ENCODE data around the gene ATG7.

ATG7 gene

GRCh38 chr3:11556851-11557644, 284.9 kb downstream of the ATG7 start:
- DNase-seq: no peak

- no peak for DNase-seq
Observed at GRCh38 chr3:11558002-11558401, 285.8 kb downstream of the ATG7 start.

DNA sequence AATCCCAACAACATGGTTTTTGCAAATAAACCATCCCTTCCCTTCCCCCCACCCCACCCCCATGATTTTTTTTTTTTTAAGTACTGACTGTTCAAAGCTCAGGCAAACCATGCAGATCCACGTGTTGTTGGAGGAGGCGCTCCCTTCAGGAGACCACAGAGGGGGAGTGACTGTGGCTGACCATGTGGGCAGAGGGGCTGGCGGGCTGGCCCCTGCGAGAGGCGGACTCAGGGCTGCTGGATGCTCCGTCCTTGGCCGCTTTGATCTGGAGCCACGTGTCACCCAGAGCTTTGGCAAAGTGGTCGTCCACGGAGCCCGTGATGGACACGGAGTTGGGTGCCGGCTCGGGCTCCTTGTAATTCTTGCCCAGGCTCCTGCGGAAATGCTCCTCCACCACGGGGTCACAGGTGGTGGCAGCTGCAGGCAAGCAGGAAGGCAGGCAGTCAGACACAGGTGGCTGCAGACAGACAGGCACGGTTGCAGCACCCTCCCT, 286.3 kb downstream of the ATG7 start:
- DNase-seq: no peak

DNA sequence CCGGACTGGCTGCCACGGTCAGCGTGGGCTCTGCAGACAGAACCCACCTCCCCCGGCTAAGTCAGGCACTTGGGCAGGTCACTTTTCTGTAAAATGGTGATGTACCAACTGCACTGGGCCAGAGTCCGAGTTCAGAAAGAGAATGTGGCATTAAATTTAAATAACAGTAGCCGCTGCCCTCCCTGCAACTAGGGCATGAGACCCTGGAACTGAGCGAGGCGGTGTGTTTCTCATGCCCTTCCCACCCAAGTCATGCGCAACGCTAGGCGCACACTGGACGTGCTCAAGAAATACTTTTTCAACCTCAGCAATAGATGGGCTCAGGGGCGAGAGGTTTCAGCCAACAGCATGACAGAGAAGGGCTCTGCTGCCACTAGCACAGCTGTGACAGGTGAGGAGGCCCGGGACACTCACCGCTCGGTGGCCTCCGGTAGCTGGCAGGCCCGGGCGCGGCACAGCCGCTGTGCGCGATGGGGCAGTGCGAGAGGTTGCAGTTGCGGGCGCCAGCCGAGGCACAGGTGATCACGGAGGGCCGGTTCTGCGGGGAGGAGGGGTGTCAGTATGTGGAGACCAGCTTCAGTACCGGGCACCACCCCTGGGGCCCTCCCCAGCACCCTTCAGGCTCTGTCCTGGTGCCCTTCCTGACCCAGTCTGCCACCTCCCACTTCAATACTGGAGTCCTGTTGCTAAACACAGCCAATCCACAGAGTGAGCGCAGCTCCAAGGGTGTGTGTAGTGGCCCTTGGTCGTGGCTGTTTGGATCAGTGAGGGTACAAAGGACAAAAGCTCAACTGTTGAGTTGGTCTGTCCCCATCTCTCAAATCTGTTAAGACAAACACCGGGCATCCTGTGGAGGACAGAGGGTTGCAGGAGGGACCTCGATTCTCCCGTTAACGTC, 287.0 kb downstream of the ATG7 start:
- no peak for DNase-seq

GRCh38 chr3:11559816-11560633, 287.8 kb downstream of the ATG7 start:
- DNase-seq: no peak

- no peak for DNase-seq
Observed at GRCh38 chr3:11560746-11561145, 288.5 kb downstream of the ATG7 start.

GRCh38 chr3:11562277-11562881, 290.2 kb downstream of the ATG7 start:
- DNase-seq: no peak

GRCh38 chr3:11563159-11563864, 291.1 kb downstream of the ATG7 start:
- no peak for DNase-seq

DNA sequence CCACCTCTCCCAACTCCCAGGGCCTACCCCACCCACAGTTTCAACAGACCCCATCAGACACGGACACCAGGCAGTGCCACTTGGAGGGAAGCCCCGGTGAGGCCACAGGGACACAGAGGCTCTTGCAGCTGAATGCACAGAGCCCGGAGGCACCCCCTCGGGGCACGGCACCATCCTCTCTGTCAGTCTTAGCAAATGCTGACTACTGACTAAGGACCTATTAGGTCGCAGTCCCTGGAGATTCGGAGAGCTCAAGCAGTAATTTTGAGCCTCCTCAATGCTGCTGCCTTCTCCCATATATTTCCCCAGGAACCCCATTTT, 291.6 kb downstream of the ATG7 start:
- DNase-seq: no peak

DNA sequence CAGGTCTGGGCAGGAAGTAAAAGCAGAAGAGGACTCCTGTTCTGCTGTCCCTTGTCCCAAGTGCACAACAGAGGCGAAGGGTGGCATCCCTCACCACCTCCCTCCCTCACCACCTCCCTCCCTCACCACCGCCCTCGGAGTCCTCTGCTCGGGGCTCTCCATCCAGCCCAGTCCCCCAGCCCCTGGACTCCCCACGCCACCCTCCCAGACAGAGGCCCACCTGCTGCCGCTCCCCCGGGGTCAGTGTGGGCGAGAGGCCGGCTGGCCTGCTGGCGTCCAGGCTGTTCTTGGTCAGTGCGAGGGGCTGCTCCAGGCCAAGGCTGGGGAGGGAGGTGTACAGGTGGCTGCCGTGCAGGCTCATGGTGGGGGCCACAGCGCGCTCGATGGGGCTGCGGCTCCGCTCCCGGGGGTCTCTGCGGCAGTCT, 292.4 kb downstream of the ATG7 start:
- DNase-seq: no peak

GRCh38 chr3:11565072-11565471, 292.9 kb downstream of the ATG7 start:
- DNase-seq: no peak

- DNase-seq: no peak
Observed at GRCh38 chr3:11565492-11565891, 293.3 kb downstream of the ATG7 start.

GRCh38 chr3:11565932-11566331, 293.7 kb downstream of the ATG7 start:
- no peak for DNase-seq

GRCh38 chr3:11566478-11566877, 294.3 kb downstream of the ATG7 start:
- no peak for DNase-seq

GRCh38 chr3:11566916-11567315, 294.7 kb downstream of the ATG7 start:
- DNase-seq: no peak

DNA sequence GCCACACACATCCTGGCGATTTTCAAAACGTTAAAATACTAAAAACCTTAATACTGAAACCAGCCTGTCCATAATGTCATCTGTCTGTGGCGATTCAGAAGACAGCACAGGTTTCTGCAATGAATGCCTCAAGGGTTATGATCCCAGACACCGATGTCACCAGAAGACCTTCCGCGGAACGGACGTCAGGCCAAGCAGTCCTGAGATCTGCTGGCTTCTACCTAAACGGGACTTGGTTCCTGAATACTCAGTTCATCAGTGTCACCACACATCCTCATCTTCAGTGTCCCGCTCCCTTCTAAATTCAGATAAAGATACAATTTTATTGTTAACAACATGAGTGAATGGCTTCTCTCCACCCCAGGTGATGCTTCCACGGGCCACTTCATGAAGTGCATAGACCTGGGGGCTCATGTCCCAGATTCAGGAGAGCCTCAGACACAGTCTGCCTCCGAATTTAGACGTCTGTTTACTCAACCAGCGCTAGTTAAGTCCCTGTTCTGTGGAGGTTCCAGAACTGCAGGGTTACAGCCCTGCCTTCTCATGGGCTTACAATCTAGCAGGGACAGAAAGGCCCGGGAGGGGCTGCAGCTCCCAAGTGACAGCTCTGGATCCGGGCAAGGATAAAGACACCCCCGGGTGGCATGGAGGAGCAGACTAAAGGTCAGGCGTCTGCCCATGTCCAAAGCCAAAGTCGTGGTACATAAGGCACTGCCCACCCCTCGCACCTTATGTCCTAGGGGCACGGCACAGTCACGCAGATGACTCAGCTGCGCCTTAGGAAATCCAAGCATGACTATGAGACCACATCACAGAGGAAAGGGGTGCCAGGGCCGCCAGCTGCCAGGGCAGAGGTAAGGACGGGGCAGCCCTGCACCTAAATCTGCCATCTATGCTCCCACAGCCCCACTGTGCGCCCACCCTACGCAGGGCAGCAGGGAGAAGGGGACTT, 295.6 kb downstream of the ATG7 start:
- no peak for DNase-seq

DNA sequence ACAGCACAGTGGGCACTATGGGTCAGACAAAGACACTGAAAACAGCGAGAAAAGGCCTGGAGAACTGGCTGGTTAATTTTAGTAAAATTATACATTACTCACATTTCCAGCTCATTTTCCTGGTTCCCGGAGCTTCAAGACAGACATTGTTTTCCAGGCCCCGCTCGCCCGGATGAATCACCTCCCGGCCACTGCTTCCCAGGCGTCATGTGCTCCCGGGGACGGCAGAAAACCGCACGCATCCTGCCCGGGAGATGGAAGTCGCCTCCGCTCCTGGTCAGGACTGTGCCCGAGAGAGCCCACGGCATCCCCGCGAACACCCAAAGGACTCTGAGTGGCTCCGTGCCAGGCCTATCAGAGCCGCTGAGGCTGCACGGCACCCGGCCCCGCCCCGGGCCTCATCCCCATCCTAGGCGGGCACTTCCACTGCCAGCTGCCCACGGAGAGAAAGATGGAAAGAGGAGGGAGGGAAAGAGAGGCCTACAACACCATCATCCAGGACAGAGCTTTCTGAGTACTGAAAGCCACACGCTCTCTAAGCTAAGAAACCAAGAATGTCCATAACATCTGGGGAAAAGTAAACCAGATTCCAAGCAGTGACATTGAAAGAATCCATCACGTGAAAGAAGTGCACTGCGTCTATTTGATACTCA, 296.4 kb downstream of the ATG7 start:
- DNase-seq: no peak

- DNase-seq: no peak
Observed at GRCh38 chr3:11569156-11569741, 297.1 kb downstream of the ATG7 start.

GRCh38 chr3:11570251-11570650, 298.1 kb downstream of the ATG7 start:
- DNase-seq: no peak
